ENCODE measurements around the gene METRN. TPM values are rescaled to one million over a fixed set of nuclear protein-coding genes. Genes with fewer than 3 reads are reported as not detected.

METRN gene
- total RNA-seq, 2 experiments from 2014 or later = 2.6 to 3.2 TPM

DNA sequence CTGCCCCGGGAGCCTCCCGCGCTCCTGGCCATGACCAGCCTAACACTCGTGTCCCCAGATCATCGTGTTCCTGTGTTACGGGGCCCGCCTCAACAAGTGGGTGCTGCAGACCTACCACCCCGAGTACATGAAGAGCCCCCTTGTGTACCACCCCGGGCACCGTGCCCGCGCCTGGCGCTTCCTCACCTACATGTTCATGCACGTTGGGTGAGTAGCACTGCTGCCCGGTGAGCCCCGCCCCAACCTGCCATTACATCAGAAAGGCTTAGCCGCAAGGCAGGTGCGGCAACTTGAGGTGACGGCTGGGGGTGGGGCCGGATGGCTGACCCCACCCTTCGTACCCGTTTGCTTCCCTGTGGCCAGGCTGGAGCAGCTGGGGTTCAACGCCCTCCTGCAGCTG is 38.0 kb upstream of the METRN start:
- no peak for ATAC-seq (ENCODE audit: poor library complexity)
- DNase-seq = peak in 9 of 14 experiments; percentile 31 to 69 (median 48)
- CTCF ChIA-PET = no interaction called here
- Histone ChIP-seq H3K9me3 (ENCODE audit: control insufficient read depth in 1 of 2, insufficient read depth in 1 of 2, low read length in 2 of 2) (no peaks in the 10 kb centered on the region), H3K27ac (ENCODE audit: low read depth in 1 of 2, low read length in 2 of 2) (no peak overlapping the region), H3K36me3 (ENCODE audit: insufficient read depth, low read length) (peaks cover 19% of the 10 kb centered on the region), H3K4me3 (ENCODE audit: low read length) (no peak overlapping the region), H3K27me3 (ENCODE audit: control insufficient read depth in 1 of 2, insufficient read depth in 2 of 2, low read length in 2 of 2) (peaks cover 8 to 12% of the 10 kb centered on the region in 2 experiments), H3K4me1 (ENCODE audit: insufficient read depth, low read length) (peaks cover 50% of the 10 kb centered on the region)
- peak overlapping the region; percentile 56 for H3K4me3 Mint-ChIP-seq
- H3K36me3 Mint-ChIP-seq (ENCODE audit: low read depth) = peaks cover 20% of the 10 kb centered on the region
- POLR2A ChIA-PET = interaction anchor here (1.4 kb wide), 1 partner anchor 13 kb away, joined by 4 read pairs; no protein-coding TSS in a partner anchor
- TF ChIP-seq, protein P1, sequence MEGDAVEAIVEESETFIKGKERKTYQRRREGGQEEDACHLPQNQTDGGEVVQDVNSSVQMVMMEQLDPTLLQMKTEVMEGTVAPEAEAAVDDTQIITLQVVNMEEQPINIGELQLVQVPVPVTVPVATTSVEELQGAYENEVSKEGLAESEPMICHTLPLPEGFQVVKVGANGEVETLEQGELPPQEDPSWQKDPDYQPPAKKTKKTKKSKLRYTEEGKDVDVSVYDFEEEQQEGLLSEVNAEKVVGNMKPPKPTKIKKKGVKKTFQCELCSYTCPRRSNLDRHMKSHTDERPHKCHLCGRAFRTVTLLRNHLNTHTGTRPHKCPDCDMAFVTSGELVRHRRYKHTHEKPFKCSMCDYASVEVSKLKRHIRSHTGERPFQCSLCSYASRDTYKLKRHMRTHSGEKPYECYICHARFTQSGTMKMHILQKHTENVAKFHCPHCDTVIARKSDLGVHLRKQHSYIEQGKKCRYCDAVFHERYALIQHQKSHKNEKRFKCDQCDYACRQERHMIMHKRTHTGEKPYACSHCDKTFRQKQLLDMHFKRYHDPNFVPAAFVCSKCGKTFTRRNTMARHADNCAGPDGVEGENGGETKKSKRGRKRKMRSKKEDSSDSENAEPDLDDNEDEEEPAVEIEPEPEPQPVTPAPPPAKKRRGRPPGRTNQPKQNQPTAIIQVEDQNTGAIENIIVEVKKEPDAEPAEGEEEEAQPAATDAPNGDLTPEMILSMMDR (IDR thresholded peaks at IDR 0.05) = no peak
- H3K27ac Mint-ChIP-seq = peak overlapping the region; percentile 74
- intact Hi-C loops (cut with DNase I, micrococcal nuclease) = no loop called here
- no peaks in the 10 kb centered on the region for H3K9me3 Mint-ChIP-seq
- no peaks in the 10 kb centered on the region for H3K27me3 Mint-ChIP-seq
- peaks cover 21% of the 10 kb centered on the region for H3K4me1 Mint-ChIP-seq (ENCODE audit: low read depth)

DNA sequence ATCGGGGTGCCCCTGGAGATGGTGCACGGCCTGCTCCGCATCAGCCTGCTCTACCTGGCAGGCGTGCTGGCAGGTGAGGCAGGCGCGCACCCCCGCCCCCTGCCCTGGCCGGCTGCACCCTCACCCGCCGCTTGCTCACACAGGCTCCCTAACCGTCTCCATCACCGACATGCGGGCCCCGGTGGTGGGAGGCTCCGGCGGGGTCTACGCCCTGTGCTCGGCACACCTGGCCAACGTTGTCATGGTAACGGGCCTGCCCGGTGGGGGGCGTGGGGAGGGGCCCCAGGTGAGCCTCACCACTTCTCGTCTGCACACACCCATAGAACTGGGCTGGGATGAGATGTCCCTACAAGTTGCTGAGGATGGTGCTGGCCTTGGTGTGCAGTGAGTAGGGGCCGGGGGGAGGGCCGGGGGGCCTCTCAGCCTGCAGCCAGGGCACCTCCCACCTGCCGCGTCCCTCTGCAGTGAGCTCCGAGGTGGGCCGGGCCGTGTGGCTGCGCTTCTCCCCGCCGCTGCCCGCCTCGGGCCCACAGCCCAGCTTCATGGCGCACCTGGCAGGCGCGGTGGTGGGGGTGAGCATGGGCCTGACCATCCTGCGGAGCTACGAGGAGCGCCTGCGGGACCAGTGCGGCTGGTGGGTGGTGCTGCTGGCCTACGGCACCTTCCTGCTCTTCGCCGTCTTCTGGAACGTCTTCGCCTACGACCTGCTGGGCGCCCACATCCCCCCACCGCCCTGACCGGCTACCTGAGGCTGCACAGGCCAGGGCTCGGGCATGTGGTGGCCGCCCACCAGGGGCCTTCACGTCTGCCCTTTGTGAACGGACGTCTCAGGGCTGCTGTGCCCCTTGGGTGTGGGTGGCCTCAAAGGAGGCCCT is 37.4 kb upstream of the METRN start:
- POLR2A ChIA-PET = interaction anchor here (1.4 to 4.8 kb wide), 2 partner anchors 12 to 17 kb away, joined by 4 to 55 read pairs; no protein-coding TSS in a partner anchor
- Histone ChIP-seq H3K9me3 (ENCODE audit: control insufficient read depth in 1 of 2, insufficient read depth in 1 of 2, low read length in 2 of 2) (no peaks in the 10 kb centered on the region), H3K36me3 (ENCODE audit: insufficient read depth, low read length) (peaks cover 19% of the 10 kb centered on the region), H3K27ac (ENCODE audit: low read depth in 1 of 2, low read length in 2 of 2) (no peak overlapping the region), H3K4me3 (ENCODE audit: low read length) (no peak overlapping the region), H3K27me3 (ENCODE audit: control insufficient read depth in 1 of 2, insufficient read depth in 2 of 2, low read length in 2 of 2) (peaks cover 8 to 12% of the 10 kb centered on the region in 2 experiments), H3K4me1 (ENCODE audit: insufficient read depth, low read length) (peaks cover 56% of the 10 kb centered on the region)
- peak overlapping the region; percentile 74 for H3K27ac Mint-ChIP-seq
- ATAC-seq (ENCODE audit: poor library complexity) (no peak), DNase-seq (no peak)
- intact Hi-C loops (cut with DNase I, micrococcal nuclease) = no loop called here
- peaks cover 23% of the 10 kb centered on the region for H3K4me1 Mint-ChIP-seq (ENCODE audit: low read depth)
- H3K4me3 Mint-ChIP-seq = peak overlapping the region; percentile 56
- H3K27me3 Mint-ChIP-seq = no peaks in the 10 kb centered on the region
- CTCF ChIA-PET = no interaction called here
- no peaks in the 10 kb centered on the region for H3K9me3 Mint-ChIP-seq
- TF ChIP-seq, protein P1 (IDR thresholded peaks at IDR 0.05) = no peak
- H3K36me3 Mint-ChIP-seq (ENCODE audit: low read depth) = peaks cover 23% of the 10 kb centered on the region

DNA sequence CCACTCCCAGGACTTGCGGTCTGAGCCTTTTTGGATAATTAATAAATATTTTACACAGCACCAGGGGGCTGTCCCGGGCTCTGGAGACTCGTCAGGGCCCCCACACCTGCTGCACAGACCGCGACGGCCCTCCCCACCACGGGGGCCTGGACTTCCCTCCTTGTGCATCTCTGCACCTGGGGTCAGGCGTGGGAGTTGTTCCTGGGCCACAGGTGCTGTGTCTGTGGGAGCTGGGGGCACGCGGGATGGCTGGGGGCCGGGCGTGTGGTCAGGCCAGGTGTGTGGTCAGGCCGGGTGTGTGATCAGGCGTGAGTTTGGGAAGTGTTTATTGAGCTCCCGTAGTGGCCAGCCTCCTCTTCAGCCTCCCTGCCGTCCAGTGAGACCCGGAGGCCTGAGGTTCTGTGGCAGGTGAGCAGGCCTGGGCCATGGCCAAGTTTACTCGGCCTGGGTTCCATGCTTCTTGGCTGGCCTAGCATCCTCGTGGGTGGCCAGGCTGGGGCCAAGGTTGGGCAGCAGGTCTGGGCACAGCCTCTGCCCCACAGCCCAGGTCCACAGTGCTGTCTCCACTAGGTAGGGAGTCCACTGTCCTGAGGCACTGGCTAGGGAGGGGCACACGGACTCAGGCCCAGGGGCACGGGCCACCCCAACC is 36.6 kb upstream of the METRN start:
- peaks cover 23% of the 10 kb centered on the region for H3K36me3 Mint-ChIP-seq (ENCODE audit: low read depth)
- ChIA-PET POLR2A (interaction anchor here (1.3 to 4.8 kb wide), 4 partner anchors 10 to 42 kb away, joined by 3 to 55 read pairs (median 21); partner anchors contain the start of genes RHOT2 and WDR24), CTCF (interaction anchor here (1.2 kb wide), 1 partner anchor 10 kb away, joined by 3 read pairs; the partner anchor contains the start of gene RHOT2)
- Histone ChIP-seq H3K27me3 (ENCODE audit: control insufficient read depth in 1 of 2, insufficient read depth in 2 of 2, low read length in 2 of 2) (peaks cover 8 to 12% of the 10 kb centered on the region in 2 experiments), H3K36me3 (ENCODE audit: insufficient read depth, low read length) (peaks cover 18% of the 10 kb centered on the region), H3K4me1 (ENCODE audit: insufficient read depth, low read length) (peaks cover 64% of the 10 kb centered on the region), H3K4me3 (ENCODE audit: low read length) (no peak overlapping the region), H3K27ac (ENCODE audit: low read depth in 1 of 2, low read length in 2 of 2) (no peak overlapping the region), H3K9me3 (ENCODE audit: control insufficient read depth in 1 of 2, insufficient read depth in 1 of 2, low read length in 2 of 2) (no peaks in the 10 kb centered on the region)
- TF ChIP-seq, protein P1 (IDR thresholded peaks at IDR 0.05) = no peak
- no peak for DNase-seq
- no peaks in the 10 kb centered on the region for H3K27me3 Mint-ChIP-seq
- H3K9me3 Mint-ChIP-seq = no peaks in the 10 kb centered on the region
- peak overlapping the region; percentile 64 for H3K27ac Mint-ChIP-seq
- peaks cover 26% of the 10 kb centered on the region for H3K4me1 Mint-ChIP-seq (ENCODE audit: low read depth)
- intact Hi-C loops (cut with DNase I, micrococcal nuclease) = no loop called here
- H3K4me3 Mint-ChIP-seq = peak overlapping the region; percentile 87
- no peak for ATAC-seq (ENCODE audit: poor library complexity)
